Activated T-helper 2 cell treated with anti-CD3 and anti-CD28 coated beads, Interferon-gamma antibody, Interleukin-2, Interleukin-4, amounts not matched to agents 10 μg/mL and 5 μg/mL and 100 μg/mL, durations not matched to agents 14 hours and 24 hours and 36 hours (primary cell): Measurements from ENCODE around the gene ZNF687. TPM values are rescaled to one million over a fixed set of nuclear protein-coding genes. Genes with fewer than 3 reads are reported as not detected.

Source experiments
- DNase-seq: peaks from one replicate; pipeline ENCODE4 v3.0.0; 2021; ENCODE audit warnings: low spot score
- H3K27ac Mint-ChIP-seq: one replicate; pipeline ENCODE4 v1.8.0; 2021; ENCODE audit warnings: mixed read lengths
- H3K27me3 Mint-ChIP-seq: one replicate; pipeline ENCODE4 v1.8.0; 2021; ENCODE audit warnings: low read depth, mixed read lengths
- H3K36me3 Mint-ChIP-seq: one replicate; pipeline ENCODE4 v1.8.0; 2021; ENCODE audit warnings: low read depth, mixed read lengths
- H3K4me1 Mint-ChIP-seq: one replicate; pipeline ENCODE4 v1.8.0; 2021; ENCODE audit warnings: low read depth, mixed read lengths
- H3K4me3 Mint-ChIP-seq: one replicate; pipeline ENCODE4 v1.8.0; 2021; ENCODE audit warnings: low read depth, mild to moderate bottlenecking, moderate library complexity, mixed read lengths
- H3K9me3 Mint-ChIP-seq: one replicate; pipeline ENCODE4 v1.8.0; 2021; ENCODE audit warnings: mixed read lengths
- intact Hi-C: fragments of 100-400 bp; cut with micrococcal nuclease; formaldehyde crosslinking; loops from one replicate; pipeline ENCODE4 v1.15.1; 2023
- total RNA-seq: library from RNA; stranded (reverse); gene quantifications from 2 replicates; pipeline ENCODE4 v1.2.3, GENCODE V29; 2022

ZNF687 gene
- total RNA-seq, 1 donor from 2014 or later: 25.0 TPM

GRCh38 chr1:151309811-151310323 is 27.8 kb downstream of the ZNF687 start:
- H3K27ac Mint-ChIP-seq: peak overlapping the region; percentile 40

GRCh38 chr1:151311011-151311410 is 28.9 kb downstream of the ZNF687 start:
- H3K9me3 Mint-ChIP-seq: no peaks in the 10 kb centered on the region
- intact Hi-C loops: loop anchor here (2.0 kb wide), 1 partner anchor 36 kb away; the partner anchor contains the start of gene RFX5
- H3K4me3 Mint-ChIP-seq: no peak overlapping the region
- H3K27ac Mint-ChIP-seq: no peak overlapping the region
- H3K4me1 Mint-ChIP-seq: peaks cover 21% of the 10 kb centered on the region
- H3K27me3 Mint-ChIP-seq: no peaks in the 10 kb centered on the region
- H3K36me3 Mint-ChIP-seq: peaks cover 79% of the 10 kb centered on the region
- DNase-seq: no peak

More at GRCh38 chr1:151309811-151310323, 27.8 kb downstream of the ZNF687 start:
- H3K4me3 Mint-ChIP-seq: no peak overlapping the region
- no peak for DNase-seq
- peaks cover 21% of the 10 kb centered on the region for H3K4me1 Mint-ChIP-seq
- intact Hi-C loops: loop anchor here (2.0 kb wide), 1 partner anchor 37 kb away; the partner anchor contains the start of gene RFX5
- no peaks in the 10 kb centered on the region for H3K9me3 Mint-ChIP-seq
- H3K27me3 Mint-ChIP-seq: no peaks in the 10 kb centered on the region
- peaks cover 80% of the 10 kb centered on the region for H3K36me3 Mint-ChIP-seq

GRCh38 chr1:151311589-151312331 is 29.7 kb downstream of the ZNF687 start:
- peak; percentile 37 for DNase-seq
- Mint-ChIP-seq H3K4me3 (no peak overlapping the region), H3K9me3 (no peaks in the 10 kb centered on the region), H3K4me1 (peaks cover 21% of the 10 kb centered on the region), H3K36me3 (peaks cover 77% of the 10 kb centered on the region), H3K27ac (peak overlapping the region; percentile 97), H3K27me3 (no peaks in the 10 kb centered on the region)
- intact Hi-C loops: loop anchor here (1.0 to 2.0 kb wide), 2 partner anchors 16 to 35 kb away; partner anchors contain the start of genes PI4KB and RFX5

- Mint-ChIP-seq H3K27me3 (no peaks in the 10 kb centered on the region), H3K4me1 (peaks cover 21% of the 10 kb centered on the region), H3K27ac (peak overlapping the region; percentile 97), H3K9me3 (no peaks in the 10 kb centered on the region), H3K36me3 (peaks cover 72% of the 10 kb centered on the region), H3K4me3 (no peak overlapping the region)
- no peak for DNase-seq
- intact Hi-C loops: loop anchor here (1.0 kb wide), 1 partner anchor 15 kb away; the partner anchor contains the start of gene PI4KB
Observed at GRCh38 chr1:151312411-151312810, 30.3 kb downstream of the ZNF687 start.

GRCh38 chr1:151312826-151313225 is 30.7 kb downstream of the ZNF687 start:
- Mint-ChIP-seq H3K27me3 (no peaks in the 10 kb centered on the region), H3K4me1 (peaks cover 21% of the 10 kb centered on the region), H3K4me3 (no peak overlapping the region), H3K36me3 (peaks cover 73% of the 10 kb centered on the region), H3K9me3 (no peaks in the 10 kb centered on the region), H3K27ac (peak overlapping the region; percentile 26)
- no peak for DNase-seq
- intact Hi-C loops: loop anchor here (1.0 kb wide), 1 partner anchor 14 kb away; the partner anchor contains the start of gene PI4KB

- H3K27me3 Mint-ChIP-seq: no peaks in the 10 kb centered on the region
- peaks cover 66% of the 10 kb centered on the region for H3K36me3 Mint-ChIP-seq
- no peak overlapping the region for H3K4me3 Mint-ChIP-seq
Observed at GRCh38 chr1:151313501-151313900, 31.4 kb downstream of the ZNF687 start.

GRCh38 chr1:151314137-151314875 is 32.2 kb downstream of the ZNF687 start:
- Mint-ChIP-seq H3K27me3 (no peaks in the 10 kb centered on the region), H3K9me3 (no peaks in the 10 kb centered on the region), H3K4me1 (peaks cover 21% of the 10 kb centered on the region), H3K27ac (peak overlapping the region; percentile 50), H3K4me3 (no peak overlapping the region), H3K36me3 (peaks cover 64% of the 10 kb centered on the region)
- intact Hi-C loops: no loop called here
- no peak for DNase-seq

More at GRCh38 chr1:151313501-151313900, 31.4 kb downstream of the ZNF687 start:
- DNase-seq: no peak
- Mint-ChIP-seq H3K4me1 (peaks cover 21% of the 10 kb centered on the region), H3K9me3 (no peaks in the 10 kb centered on the region), H3K27ac (no peak overlapping the region)
- intact Hi-C loops: no loop called here

- no peaks in the 10 kb centered on the region for H3K9me3 Mint-ChIP-seq
- DNase-seq: no peak
- H3K4me3 Mint-ChIP-seq: no peak overlapping the region
- no peak overlapping the region for H3K27ac Mint-ChIP-seq
- H3K27me3 Mint-ChIP-seq: no peaks in the 10 kb centered on the region
- H3K4me1 Mint-ChIP-seq: peaks cover 23% of the 10 kb centered on the region
- H3K36me3 Mint-ChIP-seq: peaks cover 67% of the 10 kb centered on the region
- intact Hi-C loops: no loop called here
Observed at GRCh38 chr1:151315565-151316235, 33.6 kb downstream of the ZNF687 start.

- peaks cover 13% of the 10 kb centered on the region for H3K4me1 Mint-ChIP-seq
- H3K9me3 Mint-ChIP-seq: no peaks in the 10 kb centered on the region
- intact Hi-C loops: no loop called here
- no peak overlapping the region for H3K4me3 Mint-ChIP-seq
- no peak for DNase-seq
- H3K27me3 Mint-ChIP-seq: no peaks in the 10 kb centered on the region
- peaks cover 63% of the 10 kb centered on the region for H3K36me3 Mint-ChIP-seq
- no peak overlapping the region for H3K27ac Mint-ChIP-seq
Observed at GRCh38 chr1:151318975-151319374, 36.9 kb downstream of the ZNF687 start.

GRCh38 chr1:151324390-151324930 is 42.4 kb downstream of the ZNF687 start:
- no peak overlapping the region for H3K27ac Mint-ChIP-seq
- no peak overlapping the region for H3K4me3 Mint-ChIP-seq
- H3K9me3 Mint-ChIP-seq: no peaks in the 10 kb centered on the region
- intact Hi-C loops: no loop called here
- peaks cover 52% of the 10 kb centered on the region for H3K36me3 Mint-ChIP-seq
- DNase-seq: no peak
- H3K4me1 Mint-ChIP-seq: peaks cover 41% of the 10 kb centered on the region
- H3K27me3 Mint-ChIP-seq: no peaks in the 10 kb centered on the region

GRCh38 chr1:151325231-151325630 is 43.1 kb downstream of the ZNF687 start:
- Mint-ChIP-seq H3K27me3 (no peaks in the 10 kb centered on the region), H3K4me3 (peak overlapping the region; percentile 30), H3K36me3 (peaks cover 48% of the 10 kb centered on the region), H3K27ac (peak overlapping the region; percentile 98), H3K9me3 (no peaks in the 10 kb centered on the region), H3K4me1 (peaks cover 41% of the 10 kb centered on the region)
- intact Hi-C loops: no loop called here
- DNase-seq: no peak
